ENCODE measurements around the gene BEND2. TPM values are rescaled to one million over a fixed set of nuclear protein-coding genes. Genes with fewer than 3 reads are reported as not detected.

BEND2 gene
- total and polyA plus RNA-seq, 10 of the 15 experiments (the other 5 are each of a cell fraction or from before 2014, with no cell fraction given) = not detected

- TF ChIP-seq CUX1 (IDR thresholded peaks at IDR 0.05; ENCODE audit: insufficient replicate concordance, low read depth, low read length) = no peak
These were observed 83.9 kb downstream of the BEND2 start (continued) for GRCh38 chrX:18136816-18137215.

GRCh38 chrX:18133605-18134004 lies 87.1 kb downstream of the BEND2 start:
- no peak overlapping the region for H3K27ac ChIP-seq (ENCODE audit: control insufficient read depth, insufficient read depth)
- BruUV-seq (replicated peaks) = no TSS peak
- no peak for FAIRE-seq
- no peaks in the 10 kb centered on the region for H3K4me1 ChIP-seq (ENCODE audit: control insufficient read depth, insufficient read depth, low read length)
- no peak overlapping the region for H3K9ac ChIP-seq (ENCODE audit: control insufficient read depth, insufficient read depth, low read length)
- ChIA-PET RAD21 (ENCODE audit: unreplicated experiment) (no interaction called here), SMC1A (ENCODE audit: uncharacterized antibody, unreplicated experiment) (no interaction called here), POLR2A (no interaction called here), CTCF (no interaction called here)
- H3K27me3 ChIP-seq (replicated peaks in 1 of 2; ENCODE audit: control insufficient read depth in 2 of 2, insufficient read depth in 2 of 2, low read length in 1 of 2) = no peaks in the 10 kb centered on the region
- no peak for ATAC-seq
- TF ChIP-seq CREM (IDR thresholded peaks at IDR 0.05; ENCODE audit: low read depth) (no peak), E4F1 (IDR thresholded peaks at IDR 0.05; ENCODE audit: borderline replicate concordance, partially characterized antibody) (no peak), BCLAF1 (IDR thresholded peaks at IDR 0.05) (no peak), KAT2A (conservative IDR thresholded peaks at IDR 0.05; ENCODE audit: control insufficient read depth, low read depth, low read length) (no peak), NR2C2 (IDR thresholded peaks at IDR 0.05; ENCODE audit: borderline replicate concordance, control insufficient read depth, insufficient read length, low read depth) (no peak), SIN3A (IDR thresholded peaks at IDR 0.05; ENCODE audit: low read depth, low read length) (no peak), MAX (IDR thresholded peaks at IDR 0.05; ENCODE audit: low read depth, low read length) (no peak), KLF5 (IDR thresholded peaks at IDR 0.05; ENCODE audit: partially characterized antibody) (no peak), CHD2 (IDR thresholded peaks at IDR 0.05; ENCODE audit: borderline replicate concordance, low read depth, low read length) (no peak)
- 41% methylated on average over 6 of the region's 6 CpGs for WGBS (ENCODE audit: insufficient coverage, insufficient replicate concordance, low lambda C conversion rate, missing lambda C conversion rate)
- H3K4me2 ChIP-seq (ENCODE audit: control insufficient read depth, insufficient read depth) = no peak overlapping the region
- H3K4me3 ChIP-seq = no peak overlapping the region
- intact Hi-C loops (cut with micrococcal nuclease; ENCODE audit: unreplicated experiment) = no loop called here
- no peaks in the 10 kb centered on the region for H3K36me3 ChIP-seq (ENCODE audit: control insufficient read depth in 2 of 2, insufficient read depth in 2 of 2, low read length in 1 of 2)
- DNase-seq (ENCODE audit: low read depth, low spot score) = no peak
- in situ Hi-C loops (cut with MboI) = no loop called here
- no peak overlapping the region for H2AFZ ChIP-seq (ENCODE audit: control insufficient read depth, low read depth, low read length)
- no peaks in the 10 kb centered on the region for H3K9me3 ChIP-seq (replicated peaks; ENCODE audit: control insufficient read depth, insufficient read depth, low read length)
- H4K20me1 ChIP-seq (ENCODE audit: control insufficient read depth, insufficient read depth) = no peaks in the 10 kb centered on the region
- H3K79me2 ChIP-seq (ENCODE audit: control insufficient read depth, insufficient read depth, low read length) = no peaks in the 10 kb centered on the region

All from GM12878 (cell line).